Right ventricle myocardium inferior (tissue), 1 donor: Measurements from ENCODE around the gene PLEKHA1. TPM values are rescaled to one million over a fixed set of nuclear protein-coding genes. Genes with fewer than 3 reads are reported as not detected.

Source experiments
- microRNA-seq: library from miRNA; unstranded; fragments of <30 nt; microRNA quantifications from one replicate; pipeline ENCODE4 v1.2.0, GENCODE V29; 2020
- total RNA-seq: library from RNA; stranded (reverse); fragmentation: NEBNext Ultra II Directional; extraction: Animal tissue kit (Norgen Biotek cat#: 25700); gene quantifications from one replicate; pipeline ENCODE4 v1.2.1, GENCODE V29; 2021
- donor health status: DM: no; HTN: yes; CAD: no; lungs with severe emphysema.

PLEKHA1 gene
- total RNA-seq, 1 donor from 2014 or later = 68.0 TPM

Small RNA genes within 50 kb of the gene (microRNA-seq; reads per million reads assigned to microRNA genes)
- 1.1 reads per million for gene MIR3941

Other genes with a start within 250 kb of the PLEKHA1 start
- not detected for gene BTBD16, start 103.4 kb upstream of the PLEKHA1 start, total RNA-seq
- gene ARMS2, start 79.9 kb downstream of the PLEKHA1 start, total RNA-seq = not detected
- gene HTRA1, start 86.8 kb downstream of the PLEKHA1 start, total RNA-seq = 41.6 TPM
- not detected for gene DMBT1, start 186.0 kb downstream of the PLEKHA1 start, total RNA-seq